GM18868 (cell line): ENCODE results near the gene MARCHF9.
A peak's percentile ranks its signal among the peaks of the same experiment; 100 is the strongest.

Source experiments
- ATAC-seq: cut with Tn5 transposase; IDR thresholded peaks from one replicate; pipeline ENCODE4 v1.9.1; 2021; ENCODE audit warnings: mild to moderate bottlenecking, moderate library complexity; ENCODE audit not compliant: unreplicated experiment

The MARCHF9 gene

DNA sequence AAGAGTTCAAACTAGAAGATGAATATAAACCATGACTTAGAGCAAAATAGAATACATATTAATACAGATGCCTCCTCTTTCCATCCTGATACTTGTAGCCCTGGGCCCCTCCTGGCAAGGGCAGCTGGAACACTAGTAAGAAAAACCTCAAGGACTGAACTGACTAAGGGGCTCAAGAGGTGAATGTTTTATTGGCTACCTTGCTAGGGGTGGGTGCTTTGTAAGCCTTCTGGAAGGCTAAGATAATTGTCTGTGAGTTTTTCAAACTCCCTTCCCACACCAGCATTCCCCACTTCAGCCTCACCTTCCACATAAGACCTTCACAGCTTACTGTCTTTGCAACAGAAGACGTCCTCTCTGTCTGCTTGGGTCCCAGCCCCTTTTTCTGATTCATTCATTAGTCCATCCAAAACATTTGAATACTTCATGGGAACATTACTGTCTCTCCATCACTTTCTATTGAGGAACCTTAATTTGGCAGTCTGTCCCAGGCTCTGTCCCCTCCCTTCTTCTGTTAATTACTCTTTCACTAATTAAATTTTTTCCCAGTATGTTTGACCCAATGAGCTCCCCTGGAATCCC, 1.1 kb upstream of the MARCHF9 start:
- ATAC-seq, result no peak

DNA sequence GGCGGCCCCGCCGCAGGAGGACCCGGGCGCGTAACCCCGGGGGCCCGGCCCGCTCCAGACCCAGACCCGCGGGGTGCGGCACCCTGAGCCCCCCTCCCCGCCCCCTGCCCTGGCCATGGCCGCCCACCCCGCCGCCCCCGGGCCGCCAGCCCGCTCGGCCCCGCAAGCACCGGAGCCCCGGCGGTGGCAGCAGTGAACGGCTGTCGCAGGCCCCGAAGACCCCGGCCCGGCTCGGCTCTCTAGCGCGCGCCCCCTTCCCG, 221 bp downstream of the MARCHF9 start:
- ATAC-seq, result no peak

GRCh38 chr12:57755454-57756372, 810 bp downstream of the MARCHF9 start:
- ATAC-seq, result no peak

- peak; percentile 31 for ATAC-seq
Observed at GRCh38 chr12:57756406-57757341, 1.8 kb downstream of the MARCHF9 start.

- no peak for ATAC-seq
Observed at GRCh38 chr12:57757771-57758170, 2.9 kb downstream of the MARCHF9 start.

- ATAC-seq, result no peak
Observed at GRCh38 chr12:57758552-57759359, 3.9 kb downstream of the MARCHF9 start.

GRCh38 chr12:57759360-57759980, 4.6 kb downstream of the MARCHF9 start:
- no peak for ATAC-seq

- no peak for ATAC-seq
Observed at GRCh38 chr12:57760347-57760982, 5.6 kb downstream of the MARCHF9 start.

GRCh38 chr12:57761391-57761998, 6.6 kb downstream of the MARCHF9 start:
- ATAC-seq, result no peak

GRCh38 chr12:57762463-57762862, 7.6 kb downstream of the MARCHF9 start:
- no peak for ATAC-seq

DNA sequence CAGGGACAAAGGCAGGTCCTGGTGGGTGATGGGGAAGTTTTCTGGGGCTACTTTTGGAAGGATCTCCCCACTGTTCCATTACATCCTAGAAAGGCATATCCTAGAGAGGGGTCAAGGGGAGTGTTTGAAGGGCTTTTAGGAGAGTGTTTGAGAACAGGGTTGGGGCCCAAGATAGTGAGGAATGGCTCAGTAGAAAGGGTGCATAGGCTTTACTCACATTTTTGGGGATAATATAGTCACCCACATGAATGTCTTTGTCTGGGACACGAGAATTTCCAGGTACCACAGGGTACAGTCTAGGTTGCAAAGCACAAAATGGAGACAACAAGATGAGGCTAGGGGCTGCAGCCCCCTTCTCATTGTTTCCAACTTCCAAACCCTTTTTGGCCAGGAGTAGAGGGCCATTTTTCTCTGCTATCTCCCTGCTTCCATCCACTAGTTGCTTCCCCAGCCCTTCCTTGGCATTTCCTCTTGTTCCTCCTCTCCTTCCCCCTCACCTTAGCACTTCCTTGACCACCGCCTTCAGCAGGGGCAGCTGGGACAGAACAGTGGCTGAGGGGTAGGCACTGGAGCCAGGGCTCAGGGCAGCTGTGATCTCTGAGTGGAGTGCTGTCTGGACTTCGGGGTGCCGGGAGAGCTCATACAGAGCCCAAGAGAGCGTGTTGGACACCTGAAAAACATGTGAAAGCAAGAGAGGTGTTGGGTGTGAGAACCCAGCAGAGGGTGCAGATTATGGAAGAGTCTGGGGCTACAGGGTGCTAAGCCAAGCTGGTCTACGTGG, 9.2 kb downstream of the MARCHF9 start:
- no peak for ATAC-seq

- ATAC-seq, result peak; percentile 14
Observed at GRCh38 chr12:57764662-57765002, 9.7 kb downstream of the MARCHF9 start.

GRCh38 chr12:57765003-57765697, 10.2 kb downstream of the MARCHF9 start:
- ATAC-seq, result peak; percentile 67

DNA sequence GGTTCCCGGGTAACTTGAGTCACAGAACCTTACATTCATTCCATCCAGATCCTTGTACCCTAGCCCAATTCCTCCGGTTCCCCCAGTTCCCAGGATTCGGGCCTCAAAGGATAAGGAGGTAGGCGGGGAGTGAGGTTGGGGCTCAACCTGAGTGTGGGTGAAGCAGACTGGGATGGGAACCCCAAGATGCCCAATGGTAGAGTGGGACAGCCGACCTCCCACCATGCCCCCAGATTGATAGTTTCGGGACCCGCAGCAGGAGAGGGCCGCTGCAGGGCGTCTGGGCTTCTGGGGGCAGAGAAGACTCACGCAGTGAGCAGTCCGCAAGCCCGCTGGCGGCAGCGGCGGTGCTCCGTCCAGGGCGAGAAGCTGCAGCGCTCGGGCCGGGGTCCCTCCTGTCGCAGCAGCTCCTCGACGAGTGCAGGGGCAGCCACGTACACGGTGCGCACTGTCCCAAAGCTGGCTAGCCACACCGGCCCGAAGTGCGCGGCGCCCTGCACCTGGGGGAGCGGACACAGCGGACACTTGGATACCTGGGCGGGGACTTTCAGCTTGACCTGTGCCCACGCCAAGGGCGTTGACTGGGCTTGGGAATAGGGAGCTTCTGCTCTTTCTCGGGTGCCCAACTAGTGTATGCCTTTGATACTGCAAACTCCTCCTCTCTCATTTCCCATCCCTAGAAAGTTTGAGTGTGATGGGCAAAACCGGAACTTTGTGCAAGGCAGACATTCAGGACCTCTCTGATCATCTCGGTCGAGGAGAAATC, 11.0 kb downstream of the MARCHF9 start:
- no peak for ATAC-seq

DNA sequence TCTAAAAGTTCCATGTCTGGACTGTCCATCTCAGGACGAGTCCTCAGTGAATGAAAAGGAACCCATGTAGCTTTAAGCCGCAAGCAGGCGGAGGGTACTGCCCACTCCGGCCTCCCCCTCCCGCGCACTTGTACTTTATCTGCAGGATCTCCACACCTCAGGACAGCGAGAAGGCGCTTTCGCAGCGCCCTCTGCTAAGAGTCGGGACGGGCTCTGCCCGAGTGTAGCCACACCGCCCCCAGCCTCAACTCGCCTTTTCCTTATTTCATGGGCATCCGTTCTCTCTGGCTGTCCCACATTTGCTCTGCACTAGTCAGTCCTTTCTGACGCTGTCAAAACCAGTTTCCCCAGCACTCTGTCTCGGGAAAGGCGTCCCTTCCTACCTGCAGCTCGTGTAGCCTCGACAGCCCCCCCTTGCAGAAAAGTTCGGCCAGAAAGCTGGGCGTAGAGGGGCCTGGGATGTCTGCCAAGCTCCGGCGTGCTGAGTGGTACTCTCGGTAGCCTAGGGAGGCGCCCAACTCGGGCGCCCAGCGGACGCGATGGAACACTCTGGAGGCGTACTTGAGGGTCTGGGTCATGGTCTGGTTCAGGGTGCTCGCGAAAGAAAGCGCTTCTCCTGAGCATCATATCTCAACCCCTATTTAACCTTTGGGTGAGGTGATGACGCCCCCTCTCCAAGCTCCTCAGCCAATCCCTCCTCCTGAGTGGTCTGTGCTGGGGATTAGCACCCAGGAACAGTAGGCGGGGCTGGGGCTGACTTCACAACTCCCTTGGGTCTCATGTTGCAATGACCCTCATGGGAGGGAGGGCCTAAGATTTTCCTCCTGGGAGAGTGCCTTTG, 11.8 kb downstream of the MARCHF9 start, which contains the start of gene CYP27B1:
CYP27B1 (minus strand) TSS at position 615 of the 841 bp plus-strand sequence; CDS start at position 578, 37 bp downstream.
- ATAC-seq, result no peak

DNA sequence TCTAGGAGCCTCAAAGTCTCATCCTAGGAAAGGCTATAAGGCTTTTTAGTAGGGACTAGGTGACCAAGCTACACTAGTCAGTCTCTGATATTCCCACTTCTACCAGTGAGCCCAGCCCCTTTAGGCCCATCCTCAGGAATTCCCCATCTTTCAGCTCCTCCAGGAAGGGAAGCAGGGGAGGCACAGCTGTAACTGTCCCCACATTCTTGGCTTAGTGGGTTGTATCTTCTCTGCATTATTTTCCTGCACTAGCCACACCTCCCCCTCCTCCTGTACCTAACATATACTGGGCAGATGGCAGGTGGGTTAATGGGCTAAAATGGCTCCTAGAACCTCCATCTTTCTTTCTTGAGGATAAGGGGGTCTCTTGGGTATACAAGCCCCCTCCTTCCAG, 12.4 kb downstream of the MARCHF9 start:
- ATAC-seq, result no peak
